Progenitor cell of endocrine pancreas (in vitro differentiated cells): ENCODE results near the gene NELFB. TPM values are rescaled to one million over a fixed set of nuclear protein-coding genes. Genes with fewer than 3 reads are reported as not detected.
"Not testable (repeated sequence)": the region's sequence is repeated elsewhere in the genome, so short reads cannot be mapped to it uniquely, and the experiment has no call there.

Source experiments
- DNase-seq: peaks from one replicate; pipeline ENCODE4 v3.0.0; 2021; ENCODE audit warnings: low spot score; ENCODE audit not compliant: unreplicated experiment
- H3K27ac Mint-ChIP-seq: 2 replicates; pipeline ENCODE4 v1.8.0; 2021; ENCODE audit warnings: mild to moderate bottlenecking, moderate library complexity, mixed read lengths
- H3K27me3 Mint-ChIP-seq: 2 replicates; pipeline ENCODE4 v1.8.0; 2021; ENCODE audit warnings: mixed read lengths
- H3K36me3 Mint-ChIP-seq: 2 replicates; pipeline ENCODE4 v1.8.0; 2022; ENCODE audit warnings: mixed read lengths; ENCODE audit not compliant: insufficient read depth
- H3K4me1 Mint-ChIP-seq: 2 replicates; pipeline ENCODE4 v1.8.0; 2021; ENCODE audit warnings: low read depth, mixed read lengths
- H3K4me3 Mint-ChIP-seq: 2 replicates; pipeline ENCODE4 v1.8.0; 2021; ENCODE audit warnings: low read depth, mild to moderate bottlenecking, moderate library complexity, mixed read lengths
- H3K9me3 Mint-ChIP-seq: 2 replicates; pipeline ENCODE4 v1.8.0; 2021; ENCODE audit warnings: low read depth, mixed read lengths
- total RNA-seq: library from RNA; stranded (reverse); gene quantifications from 2 replicates; pipeline ENCODE4 v1.2.1, GENCODE V29; 2021
- TF ChIP-seq, protein P1 (sequence below): fragments of 200-600 bp; sonication (generic); IDR thresholded peaks from one replicate; pipeline ENCODE4 v1.5.0; 2021; ENCODE audit warnings: antibody characterized with exemption, mild to moderate bottlenecking; ENCODE audit not compliant: unreplicated experiment

NELFB gene
- total RNA-seq, 1 donor from 2014 or later = 62.3 TPM

DNA sequence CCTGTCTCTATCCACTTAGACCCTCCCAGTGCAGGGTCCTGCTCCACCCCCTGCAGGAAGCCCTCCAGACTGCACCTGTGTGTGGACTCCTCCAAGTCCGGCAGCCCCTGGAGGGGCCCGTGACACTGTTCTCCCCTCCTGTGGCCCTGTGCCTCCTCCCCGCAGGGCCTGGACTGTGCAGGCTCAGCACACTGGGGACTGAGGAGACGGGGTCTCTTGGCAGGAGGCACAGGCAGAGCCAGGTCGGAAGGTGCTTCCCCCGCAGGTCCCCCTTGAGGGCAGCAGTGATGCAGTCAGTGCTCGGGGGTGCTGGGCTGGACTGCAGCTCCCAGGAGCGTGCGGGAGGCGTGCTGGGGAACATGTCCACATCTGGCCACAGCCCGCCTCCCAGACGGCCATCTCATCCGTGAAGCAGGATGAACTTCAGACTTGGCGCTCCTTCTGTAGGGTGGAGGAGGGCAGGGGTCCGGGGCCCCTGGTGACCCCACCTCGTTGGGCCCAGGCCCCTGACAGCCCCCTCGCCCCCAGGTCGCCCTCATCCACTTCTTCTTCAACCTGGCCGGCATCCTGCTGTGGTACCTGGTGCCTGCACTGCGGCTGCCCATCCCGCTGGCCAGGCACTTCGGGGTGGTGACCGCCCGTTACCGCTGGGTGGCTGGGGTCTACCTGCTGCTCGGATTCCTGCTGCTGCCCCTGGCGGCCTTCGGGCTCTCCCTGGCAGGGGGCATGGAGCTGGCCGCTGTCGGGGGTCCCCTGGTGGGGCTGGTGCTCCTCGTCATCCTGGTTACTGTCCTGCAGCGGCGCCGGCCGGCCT is 19.5 kb upstream of the NELFB start:
- no peaks in the 10 kb centered on the region for H3K9me3 Mint-ChIP-seq
- no peak overlapping the region for H3K27ac Mint-ChIP-seq
- TF ChIP-seq, protein P1, sequence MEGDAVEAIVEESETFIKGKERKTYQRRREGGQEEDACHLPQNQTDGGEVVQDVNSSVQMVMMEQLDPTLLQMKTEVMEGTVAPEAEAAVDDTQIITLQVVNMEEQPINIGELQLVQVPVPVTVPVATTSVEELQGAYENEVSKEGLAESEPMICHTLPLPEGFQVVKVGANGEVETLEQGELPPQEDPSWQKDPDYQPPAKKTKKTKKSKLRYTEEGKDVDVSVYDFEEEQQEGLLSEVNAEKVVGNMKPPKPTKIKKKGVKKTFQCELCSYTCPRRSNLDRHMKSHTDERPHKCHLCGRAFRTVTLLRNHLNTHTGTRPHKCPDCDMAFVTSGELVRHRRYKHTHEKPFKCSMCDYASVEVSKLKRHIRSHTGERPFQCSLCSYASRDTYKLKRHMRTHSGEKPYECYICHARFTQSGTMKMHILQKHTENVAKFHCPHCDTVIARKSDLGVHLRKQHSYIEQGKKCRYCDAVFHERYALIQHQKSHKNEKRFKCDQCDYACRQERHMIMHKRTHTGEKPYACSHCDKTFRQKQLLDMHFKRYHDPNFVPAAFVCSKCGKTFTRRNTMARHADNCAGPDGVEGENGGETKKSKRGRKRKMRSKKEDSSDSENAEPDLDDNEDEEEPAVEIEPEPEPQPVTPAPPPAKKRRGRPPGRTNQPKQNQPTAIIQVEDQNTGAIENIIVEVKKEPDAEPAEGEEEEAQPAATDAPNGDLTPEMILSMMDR = peak; percentile 22
- no peak for DNase-seq
- H3K4me1 Mint-ChIP-seq = peaks cover 17% of the 10 kb centered on the region
- no peaks in the 10 kb centered on the region for H3K27me3 Mint-ChIP-seq
- no peaks in the 10 kb centered on the region for H3K36me3 Mint-ChIP-seq
- H3K4me3 Mint-ChIP-seq = peak overlapping the region; percentile 46

DNA sequence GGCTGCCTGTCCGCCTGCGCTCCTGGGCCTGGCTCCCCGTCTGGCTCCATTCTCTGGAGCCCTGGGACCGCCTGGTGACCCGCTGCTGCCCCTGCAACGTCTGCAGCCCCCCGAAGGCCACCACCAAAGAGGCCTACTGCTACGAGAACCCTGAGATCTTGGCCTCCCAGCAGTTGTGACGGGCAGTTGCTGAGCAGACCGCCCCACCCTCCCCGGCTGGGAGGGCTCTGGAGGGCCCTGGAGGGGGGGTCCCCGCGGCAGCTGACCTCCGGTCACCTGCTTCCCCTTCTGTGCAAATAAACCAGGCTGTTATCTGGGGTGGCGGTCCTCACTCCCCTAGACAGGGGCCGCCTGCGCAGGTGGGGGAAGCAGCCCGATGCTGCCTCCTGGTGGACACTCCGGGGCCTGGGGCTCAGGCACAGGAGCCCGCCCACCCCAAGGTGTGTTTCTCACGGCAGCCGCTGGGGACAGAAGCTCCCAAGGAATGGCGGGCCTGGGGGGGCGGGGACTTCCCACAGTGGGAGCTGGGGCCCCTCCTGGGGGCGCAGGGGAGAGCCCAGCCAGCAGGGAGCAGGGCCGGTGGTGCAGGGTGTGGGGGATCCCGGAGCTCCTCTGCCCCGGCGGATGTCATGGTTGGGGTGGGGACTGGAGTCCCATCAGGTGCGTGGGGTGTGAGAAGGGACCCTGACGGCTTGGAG is 18.7 kb upstream of the NELFB start:
- DNase-seq = peak; percentile 95
- Mint-ChIP-seq H3K9me3 (no peaks in the 10 kb centered on the region), H3K4me1 (peaks cover 17% of the 10 kb centered on the region), H3K4me3 (peak overlapping the region; percentile 46), H3K27ac (peak overlapping the region; percentile 79), H3K36me3 (no peaks in the 10 kb centered on the region), H3K27me3 (no peaks in the 10 kb centered on the region)
- TF ChIP-seq, protein P1 = peak; percentile 99

DNA sequence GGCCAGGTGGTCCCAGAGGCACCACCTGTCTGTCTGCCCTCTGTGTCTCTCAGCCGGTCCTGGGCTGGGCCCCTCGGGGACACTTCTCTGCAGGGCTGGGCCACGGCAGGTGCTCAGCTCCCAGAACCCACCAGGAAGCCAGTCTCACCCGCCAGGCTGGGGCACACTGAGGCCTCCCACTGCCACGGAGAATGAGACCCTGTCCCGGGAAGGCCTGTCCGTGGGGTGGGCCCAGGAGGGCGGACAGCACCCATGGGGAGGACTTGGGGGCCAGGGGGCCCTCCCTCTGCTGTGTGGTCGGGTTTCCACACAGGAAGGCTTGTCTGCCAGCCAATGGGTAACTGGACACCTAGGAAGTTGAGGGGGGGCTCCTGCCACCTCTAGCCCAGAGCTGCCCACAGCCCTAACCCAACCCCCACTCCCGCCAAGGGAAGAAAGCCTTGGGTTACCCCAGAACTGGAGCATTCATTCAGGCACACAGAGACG is 18.1 kb upstream of the NELFB start:
- TF ChIP-seq, protein P1 = no peak
- Mint-ChIP-seq H3K27ac (no peak overlapping the region), H3K4me3 (no peak overlapping the region), H3K4me1 (peaks cover 17% of the 10 kb centered on the region), H3K9me3 (no peaks in the 10 kb centered on the region), H3K27me3 (no peaks in the 10 kb centered on the region), H3K36me3 (no peaks in the 10 kb centered on the region)
- no peak for DNase-seq

DNA sequence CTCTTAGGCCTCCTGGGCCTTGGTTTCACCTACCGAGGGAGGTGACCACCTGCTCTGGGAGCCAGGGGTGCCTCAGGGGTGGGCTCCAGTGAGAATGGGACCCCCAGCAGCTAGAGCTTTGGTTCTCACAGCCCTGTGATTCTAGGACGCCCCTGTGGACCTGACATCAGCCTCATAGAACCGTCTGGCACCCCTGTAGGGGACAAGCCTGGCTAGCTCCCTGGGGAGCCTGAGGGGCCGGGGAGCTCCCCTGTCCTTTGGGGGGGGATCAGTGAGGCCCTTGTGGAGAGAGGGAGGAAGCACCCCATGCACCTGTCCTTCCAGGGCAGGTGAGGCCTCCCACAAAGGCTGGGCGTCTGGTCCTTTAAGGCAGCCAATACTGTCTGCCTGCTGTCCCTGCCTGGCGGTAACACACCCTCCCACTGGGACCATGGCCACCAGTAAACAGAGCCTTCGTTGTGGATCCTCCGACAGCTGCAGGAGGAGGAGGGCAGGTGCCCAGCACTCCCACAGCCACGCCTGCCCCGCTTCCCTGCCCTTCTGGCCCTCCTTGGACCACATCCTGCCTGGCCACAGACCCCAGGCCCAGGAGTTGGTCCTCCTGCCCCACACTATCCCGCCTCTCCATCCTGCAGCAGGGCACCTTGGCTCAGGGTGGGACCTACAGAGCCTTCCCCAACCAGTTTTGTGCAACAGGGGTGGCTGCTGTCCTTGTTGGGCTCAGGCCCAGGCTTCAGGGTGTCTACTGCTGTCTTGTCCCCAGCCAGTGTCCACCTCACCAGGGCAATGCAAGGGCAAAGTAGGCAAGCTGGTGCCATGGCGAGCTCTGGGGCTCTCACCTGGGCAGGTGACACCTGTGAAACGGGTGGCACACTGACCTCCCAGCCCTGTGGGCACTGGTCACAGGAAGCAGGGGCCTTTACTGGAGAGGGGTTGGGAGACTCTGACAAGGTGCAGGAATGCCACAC is 17.1 kb upstream of the NELFB start:
- TF ChIP-seq, protein P1 = no peak
- Mint-ChIP-seq H3K27me3 (no peaks in the 10 kb centered on the region), H3K27ac (no peak overlapping the region), H3K9me3 (no peaks in the 10 kb centered on the region), H3K36me3 (peaks cover 8% of the 10 kb centered on the region), H3K4me3 (peak overlapping the region; percentile 7), H3K4me1 (peaks cover 27% of the 10 kb centered on the region)
- DNase-seq = no peak

DNA sequence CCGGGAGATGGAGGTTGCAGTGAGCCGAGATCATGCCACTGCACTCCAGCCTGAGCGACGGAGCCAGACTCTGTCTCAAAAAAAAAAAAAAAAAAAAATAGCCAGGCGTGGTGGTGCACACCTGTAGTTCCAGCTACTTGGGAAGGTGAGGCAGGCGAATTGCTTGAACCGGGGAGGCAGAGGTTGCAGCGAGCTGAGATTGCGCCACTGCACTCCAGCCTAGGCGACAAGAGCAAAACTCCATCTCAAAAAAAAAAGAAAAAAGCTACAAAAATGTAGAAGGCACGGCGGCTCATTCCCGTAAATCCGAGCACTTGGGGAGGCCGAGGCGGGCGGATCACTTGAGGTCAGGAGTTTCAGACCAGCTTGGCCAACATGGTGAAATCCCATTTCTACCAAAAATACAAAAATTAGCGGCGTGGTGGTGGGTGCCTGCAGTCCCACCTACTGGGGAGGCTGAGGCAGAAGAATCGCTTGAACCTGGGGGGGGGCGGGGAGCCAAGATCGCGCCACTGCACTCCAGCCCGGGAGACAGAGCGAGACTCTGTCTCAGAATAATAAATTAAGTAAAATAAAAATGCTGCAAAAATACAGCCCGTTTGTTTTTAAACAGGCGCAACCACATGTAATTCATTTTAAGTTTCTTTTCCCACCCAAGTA is 15.5 kb upstream of the NELFB start:
- H3K27me3 Mint-ChIP-seq, H3K36me3 Mint-ChIP-seq, H3K9me3 Mint-ChIP-seq, DNase-seq: not testable (repeated sequence)
- peak overlapping the region; percentile 74 for H3K4me3 Mint-ChIP-seq
- H3K4me1 Mint-ChIP-seq = peaks cover 29% of the 10 kb centered on the region
- peak overlapping the region; percentile 92 for H3K27ac Mint-ChIP-seq
